GM18873 (cell line): ENCODE measurements around the gene SLC2A3.
"Not testable (repeated sequence)": the region's sequence is repeated elsewhere in the genome, so short reads cannot be mapped to it uniquely, and the experiment has no call there.

Experiments
- ATAC-seq: cut with Tn5 transposase; IDR thresholded peaks from one replicate; pipeline ENCODE4 v1.9.1; 2021; ENCODE audit warnings: mild to moderate bottlenecking, moderate library complexity, moderate number of reproducible peaks; ENCODE audit not compliant: unreplicated experiment, low FRiP score

The SLC2A3 gene

GRCh38 chr12:7917392-7918267 is 18.4 kb downstream of the SLC2A3 start:
- no peak for ATAC-seq

DNA sequence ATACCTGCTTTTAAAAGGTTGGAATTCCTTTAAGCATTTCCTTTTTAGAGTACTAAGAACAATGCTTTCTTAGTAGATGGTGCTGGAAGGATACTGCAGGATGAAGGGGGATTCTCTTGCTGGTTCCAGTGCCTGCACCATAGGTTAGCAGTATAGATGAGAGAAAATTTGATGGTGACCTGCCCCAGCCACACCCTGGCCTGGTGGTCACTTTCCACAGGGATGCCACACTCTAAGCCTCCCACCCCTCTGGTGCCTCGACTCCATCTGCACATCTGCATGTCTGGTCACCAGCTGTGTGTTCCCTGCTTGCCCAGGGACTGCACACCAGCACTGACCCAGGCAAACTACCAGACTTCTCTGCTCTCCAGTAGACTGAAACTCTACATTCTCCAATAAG is 19.1 kb downstream of the SLC2A3 start:
- no peak for ATAC-seq

GRCh38 chr12:7915661-7916403 is 20.2 kb downstream of the SLC2A3 start:
- ATAC-seq: no peak

- ATAC-seq: not testable (repeated sequence)
These were observed 25.9 kb downstream of the SLC2A3 start for GRCh38 chr12:7910106-7910505.

DNA sequence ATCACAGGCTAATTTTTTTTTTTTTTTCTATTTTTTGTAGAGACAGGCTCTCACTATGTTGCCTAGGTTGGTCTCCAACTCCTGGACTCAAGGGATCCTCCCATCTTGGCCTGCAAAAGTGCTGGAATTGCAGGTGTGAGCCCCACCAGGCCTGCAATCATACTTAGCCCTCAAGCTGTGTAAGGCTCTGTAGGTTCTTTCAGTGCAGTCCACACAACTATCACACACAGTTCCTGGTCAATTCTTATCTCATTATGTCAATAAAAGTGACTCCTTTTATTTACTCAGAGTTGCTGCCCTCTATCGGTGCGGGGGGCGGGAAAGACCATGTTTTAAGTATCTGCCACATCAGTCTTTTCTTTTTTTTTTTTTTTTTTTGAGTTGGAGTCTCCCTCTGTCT is 29.0 kb downstream of the SLC2A3 start:
- no peak for ATAC-seq

DNA sequence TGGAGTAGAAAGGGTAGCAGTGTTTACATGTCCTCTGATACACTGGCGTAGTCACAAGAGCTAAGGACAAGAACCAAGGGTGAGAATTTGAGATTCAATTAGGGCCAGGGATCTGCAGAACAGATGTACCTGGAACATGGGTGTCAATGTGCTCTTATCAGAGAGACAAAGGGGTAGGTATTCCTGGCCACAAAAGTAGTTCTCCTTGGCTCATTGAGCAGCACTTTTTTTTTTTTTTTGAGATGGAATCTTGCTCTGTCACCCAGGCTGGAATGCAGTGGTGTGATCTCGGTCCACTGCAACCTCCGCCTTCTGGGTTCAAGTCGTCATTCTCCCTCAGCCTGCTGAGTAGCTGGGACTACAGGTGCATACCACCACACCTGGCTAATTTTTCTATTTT is 29.7 kb downstream of the SLC2A3 start:
- ATAC-seq: not testable (repeated sequence)

- not testable (repeated sequence) for ATAC-seq
These were observed 30.3 kb downstream of the SLC2A3 start for GRCh38 chr12:7905600-7906125.

GRCh38 chr12:7905071-7905470 is 30.9 kb downstream of the SLC2A3 start:
- no peak for ATAC-seq

- ATAC-seq: not testable (repeated sequence)
These were observed 33.6 kb downstream of the SLC2A3 start for GRCh38 chr12:7902416-7902815.

DNA sequence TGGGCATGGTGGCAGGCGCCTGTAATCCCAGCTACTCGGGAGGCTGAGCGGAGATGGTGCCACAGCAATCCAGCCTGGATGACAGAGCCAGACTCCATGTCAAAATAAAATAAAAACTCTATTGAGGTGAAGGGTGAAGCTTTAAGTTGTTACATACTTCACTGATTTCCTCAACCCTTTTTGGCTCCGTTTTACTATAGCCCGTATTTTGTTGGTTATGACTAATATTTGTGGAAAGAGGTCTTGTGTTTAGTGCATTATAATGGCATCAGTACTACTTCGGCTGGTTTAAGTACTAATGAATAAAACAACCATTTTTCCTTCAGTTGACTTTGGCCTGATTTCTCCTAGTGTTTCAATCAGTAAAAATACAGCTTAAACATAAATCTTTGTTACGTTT is 36.2 kb downstream of the SLC2A3 start:
- ATAC-seq: no peak

GRCh38 chr12:7896726-7897125 is 39.3 kb downstream of the SLC2A3 start:
- ATAC-seq: not testable (repeated sequence)

- no peak for ATAC-seq
These were observed 43.6 kb downstream of the SLC2A3 start for GRCh38 chr12:7892186-7892980.

GRCh38 chr12:7884689-7885088 is 51.3 kb downstream of the SLC2A3 start:
- no peak for ATAC-seq

GRCh38 chr12:7881736-7882120 is 54.3 kb downstream of the SLC2A3 start:
- not testable (repeated sequence) for ATAC-seq

- ATAC-seq: not testable (repeated sequence)
These were observed 54.8 kb downstream of the SLC2A3 start for GRCh38 chr12:7880952-7881735.

GRCh38 chr12:7879246-7879645 is 56.7 kb downstream of the SLC2A3 start:
- no peak for ATAC-seq

- ATAC-seq: no peak
These were observed 58.6 kb downstream of the SLC2A3 start for GRCh38 chr12:7877420-7877819.

DNA sequence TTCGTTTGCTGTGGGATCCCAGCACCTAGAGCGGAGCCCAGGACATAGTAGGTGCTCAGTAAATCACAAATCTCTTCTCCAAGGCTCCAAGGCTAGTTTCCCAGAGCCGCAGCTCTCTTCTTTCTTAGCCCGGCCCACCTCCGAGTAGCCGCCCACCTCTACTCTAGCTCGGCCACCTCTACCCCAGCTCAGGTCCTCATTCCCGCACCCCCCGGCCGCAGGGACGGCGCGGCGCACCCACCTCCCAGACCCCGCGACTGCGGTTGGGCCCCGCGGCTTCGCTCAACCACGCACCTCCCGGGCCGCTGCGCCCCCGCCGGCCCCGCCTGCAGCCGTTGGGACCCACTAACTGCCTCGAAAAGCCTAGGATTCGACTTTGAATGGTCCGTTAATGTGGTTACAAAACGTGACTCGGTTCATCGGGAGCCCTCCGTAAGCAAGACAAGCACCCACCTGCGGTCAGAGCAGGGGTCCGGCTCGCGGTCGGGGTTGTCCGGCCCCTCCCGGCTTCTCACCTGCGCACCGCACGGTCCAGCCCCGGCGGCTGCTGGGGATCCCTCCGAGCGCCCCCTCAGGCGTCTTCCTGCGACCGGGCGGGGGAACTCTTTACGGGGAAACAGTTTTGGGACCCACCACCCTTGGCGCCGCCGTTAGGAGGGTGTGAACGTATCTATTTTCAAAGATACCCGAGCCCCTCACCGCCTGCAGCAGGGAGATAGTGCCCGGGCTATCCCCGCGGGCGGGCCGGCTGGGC is 63.2 kb downstream of the SLC2A3 start, which contains the start of gene SLC2A14:
SLC2A14 (minus strand) TSS at position 350 of the 754 bp plus-strand sequence. CDS start 3,035 bp downstream, outside the sequence.
- no peak for ATAC-seq

DNA sequence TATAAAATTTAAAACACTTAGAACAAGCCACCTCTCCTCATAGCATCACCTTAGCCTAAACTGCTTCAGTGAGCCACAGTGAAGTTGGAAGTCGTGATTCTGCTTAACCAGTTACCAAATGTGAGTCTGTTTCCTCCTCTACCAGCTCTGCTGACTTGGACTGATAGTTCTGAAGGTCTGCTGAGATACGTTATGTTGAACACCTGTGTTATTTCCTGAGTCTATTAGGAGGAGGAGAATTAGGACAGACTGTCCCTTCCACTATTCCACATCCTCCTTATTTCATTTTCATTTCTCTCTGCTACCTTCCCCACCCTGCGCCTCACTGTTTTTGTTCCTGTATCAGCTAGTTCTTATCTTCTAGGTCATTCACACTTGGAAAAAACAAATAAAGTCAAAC is 65.7 kb downstream of the SLC2A3 start:
- no peak for ATAC-seq
